Small intestine (tissue), 7 donors: ENCODE measurements around the gene EFNB2. TPM values are rescaled to one million over a fixed set of nuclear protein-coding genes. Genes with fewer than 3 reads are reported as not detected.
A peak's percentile ranks its signal among the peaks of the same experiment; 100 is the strongest.

Experiments used
- DNase-seq, 2 donors: peaks; one replicate each; pipeline versions ENCODE4 v3.0.0 to v3.0.0-alpha.2; 2013
- FAIRE-seq: peaks from 2 replicates; lab custom pipeline; 2012; peaks lifted over from hg19 to GRCh38; lab: Jason Lieb, UNC
- H3K27ac ChIP-seq, 3 donors: one replicate each; pipeline ENCODE4 v1.5.1; 2013; ENCODE audit warnings: low read length in 2 of 3, mild to moderate bottlenecking in 2 of 3, control low read depth in 1 of 3, inconsistent platforms in 1 of 3, low read depth in 1 of 3, moderate library complexity in 1 of 3
- H3K27me3 ChIP-seq, 3 donors: one replicate each; pipeline ENCODE4 v1.6.1; 2013; ENCODE audit warnings: low read length in 3 of 3, inconsistent platforms in 1 of 3; ENCODE audit not compliant: control insufficient read depth in 3 of 3, insufficient read depth in 3 of 3
- H3K36me3 ChIP-seq, 3 donors: one replicate each; pipeline ENCODE4 v1.6.1; 2013; ENCODE audit warnings: low read length in 3 of 3, inconsistent platforms in 1 of 3, low read depth in 1 of 3, mild to moderate bottlenecking in 1 of 3, moderate library complexity in 1 of 3; ENCODE audit not compliant: control insufficient read depth in 3 of 3, insufficient read depth in 2 of 3
- H3K4me1 ChIP-seq, 3 donors: one replicate each; pipeline ENCODE4 v1.6.1; 2013; ENCODE audit warnings: low read length in 2 of 3, inconsistent platforms in 1 of 3, low read depth in 1 of 3, mild to moderate bottlenecking in 1 of 3, moderate library complexity in 1 of 3; ENCODE audit not compliant: control insufficient read depth in 3 of 3, insufficient read depth in 2 of 3
- H3K4me3 ChIP-seq, 3 donors: one replicate each; pipeline ENCODE4 v1.5.1; 2013; ENCODE audit warnings: low read length in 3 of 3, control low read depth in 1 of 3, inconsistent platforms in 1 of 3, low read depth in 1 of 3, mild to moderate bottlenecking in 1 of 3, moderate library complexity in 1 of 3
- H3K9me3 ChIP-seq, 2 donors: one replicate each; pipeline ENCODE4 v1.6.1; 2013; ENCODE audit warnings: low read depth in 1 of 2, low read length in 1 of 2; ENCODE audit not compliant: control insufficient read depth in 2 of 2, insufficient read depth in 1 of 2
- WGBS, 3 donors: extraction: QIAGEN DNeasy Blood & Tissue Kit; methylation state at CpG; one replicate each; pipeline ENCODE4 v1.1.7; 2013; 5-methylcytosine and 5-hydroxymethylcytosine counted together
- polyA plus RNA-seq, 4 donors: library from polyadenylated mRNA; stranded (reverse) in 3 of 4; unstranded in 1 of 4; fragments of 200-250 nt in 3 of 4; fragments of 120-200 nt in 1 of 4; gene quantifications; one replicate each; pipeline versions ENCODE4 v1.2.1 to v1.2.3, GENCODE V29; 2013
- donor health status: healthy with polysubstance abuse.
- donor health status: control.
- donor health status: control.
- donor health status: Bipolar disorder and iron deficiency.
- donor health status: healthy.

The EFNB2 gene
- polyA plus RNA-seq, 4 donors, result 10.8 to 33.0 (median 19.2) TPM

GRCh38 chr13:106525865-106526264, 9.6 kb downstream of the EFNB2 start:
- no peaks in the 10 kb centered on the region for H3K27me3 ChIP-seq
- H3K36me3 ChIP-seq, result peaks cover 0 to 3% (median 1%) of the 10 kb centered on the region in 3 donors
- 84 to 90% (median 85%) methylated on average over 3 of the region's 3 CpGs for WGBS, 3 donors
- DNase-seq, result no peak
- FAIRE-seq, result no peak
- H3K27ac ChIP-seq, result no peak overlapping the region
- H3K9me3 ChIP-seq, result no peaks in the 10 kb centered on the region
- H3K4me1 ChIP-seq, result peaks cover 0 to 39% (median 0%) of the 10 kb centered on the region in 3 donors
- no peak overlapping the region for H3K4me3 ChIP-seq

- Histone ChIP-seq H3K4me3 (no peak overlapping the region), H3K4me1 (peaks cover 0 to 34% (median 0%) of the 10 kb centered on the region in 3 donors), H3K36me3 (peaks cover 0 to 3% (median 1%) of the 10 kb centered on the region in 3 donors), H3K27me3 (no peaks in the 10 kb centered on the region), H3K9me3 (no peaks in the 10 kb centered on the region), H3K27ac (no peak overlapping the region)
- DNase-seq, result no peak
- no peak for FAIRE-seq
- 52 to 68% (median 53%) methylated on average over 2 of the region's 2 CpGs for WGBS, 3 donors
Measured at GRCh38 chr13:106524108-106524507, 11.4 kb downstream of the EFNB2 start.

- Histone ChIP-seq H3K36me3 (peaks cover 0 to 3% (median 1%) of the 10 kb centered on the region in 3 donors), H3K4me3 (no peak overlapping the region), H3K9me3 (no peaks in the 10 kb centered on the region), H3K4me1 (peaks cover 0 to 34% (median 0%) of the 10 kb centered on the region in 3 donors), H3K27ac (no peak overlapping the region), H3K27me3 (no peaks in the 10 kb centered on the region)
- FAIRE-seq (no peak), DNase-seq (no peak)
- WGBS, 3 donors, result 55 to 87% (median 83%) methylated on average over 3 of the region's 3 CpGs
Measured at GRCh38 chr13:106523576-106523975, 11.9 kb downstream of the EFNB2 start.

GRCh38 chr13:106522898-106523525, 12.4 kb downstream of the EFNB2 start:
- peak in 1 of 2 donors; percentile 38 for DNase-seq
- Histone ChIP-seq H3K4me3 (no peak overlapping the region), H3K27me3 (no peaks in the 10 kb centered on the region), H3K4me1 (peaks cover 0 to 32% (median 0%) of the 10 kb centered on the region in 3 donors), H3K9me3 (no peaks in the 10 kb centered on the region), H3K27ac (peak overlapping the region in 1 of 3 donors; percentile 0), H3K36me3 (peaks cover 0 to 3% (median 1%) of the 10 kb centered on the region in 3 donors)
- WGBS, 3 donors, result 72 to 73% (median 73%) methylated on average over 7 of the region's 7 CpGs
- FAIRE-seq, result no peak

- no peaks in the 10 kb centered on the region for H3K27me3 ChIP-seq
- H3K27ac ChIP-seq, result no peak overlapping the region
- H3K4me3 ChIP-seq, result no peak overlapping the region
- 82 to 90% (median 88%) methylated on average over 5 of the region's 5 CpGs for WGBS, 3 donors
- no peaks in the 10 kb centered on the region for H3K9me3 ChIP-seq
- H3K36me3 ChIP-seq, result peaks cover 0 to 6% (median 1%) of the 10 kb centered on the region in 3 donors
- DNase-seq (peak in 1 of 2 donors; percentile 18), FAIRE-seq (no peak)
- H3K4me1 ChIP-seq, result peaks cover 0 to 26% (median 0%) of the 10 kb centered on the region in 3 donors
Measured at GRCh38 chr13:106522112-106522705, 13.3 kb downstream of the EFNB2 start.

- DNase-seq (peak in 1 of 2 donors; percentile 37), FAIRE-seq (no peak)
- 27 to 52% (median 51%) methylated on average over 5 of the region's 5 CpGs for WGBS, 3 donors
- Histone ChIP-seq H3K27ac (no peak overlapping the region), H3K27me3 (no peaks in the 10 kb centered on the region), H3K4me3 (no peak overlapping the region), H3K36me3 (peaks cover 0 to 6% (median 1%) of the 10 kb centered on the region in 3 donors), H3K4me1 (peaks cover 0 to 26% (median 0%) of the 10 kb centered on the region in 3 donors), H3K9me3 (no peaks in the 10 kb centered on the region)
Measured at GRCh38 chr13:106521095-106521799, 14.2 kb downstream of the EFNB2 start.

- Histone ChIP-seq H3K9me3 (no peaks in the 10 kb centered on the region), H3K4me1 (peaks cover 0 to 25% (median 0%) of the 10 kb centered on the region in 3 donors)
Measured at GRCh38 chr13:106520251-106521054, 15.0 kb downstream of the EFNB2 start.

More at GRCh38 chr13:106520251-106521054, 15.0 kb downstream of the EFNB2 start:
- H3K4me3 ChIP-seq, result no peak overlapping the region
- no peaks in the 10 kb centered on the region for H3K27me3 ChIP-seq
- FAIRE-seq (no peak), DNase-seq (peak in 1 of 2 donors; percentile 56)
- 67 to 71% (median 68%) methylated on average over 12 of the region's 12 CpGs for WGBS, 3 donors
- no peak overlapping the region for H3K27ac ChIP-seq
- H3K36me3 ChIP-seq, result peaks cover 0 to 3% (median 0%) of the 10 kb centered on the region in 3 donors
